NOMO-1 treated with DMSO at 0.1 percent for 48 hours (cell line): ENCODE results near the gene TSACC.
"Not testable (repeated sequence)": the region's sequence is repeated elsewhere in the genome, so short reads cannot be mapped to it uniquely, and the experiment has no call there.

Experiments
- DNase-seq: peaks from one replicate; lab custom pipeline; 2025; ENCODE audit not compliant: unreplicated experiment; lab: John Stamatoyannopoulos, UW

TSACC gene

GRCh38 chr1:156346035-156346434 is 7.7 kb downstream of the TSACC start:
- not testable (repeated sequence) for DNase-seq

GRCh38 chr1:156346636-156347035 is 8.3 kb downstream of the TSACC start:
- DNase-seq, result no peak

- DNase-seq, result no peak
Observed at GRCh38 chr1:156347331-156347730, 9.0 kb downstream of the TSACC start.

- not testable (repeated sequence) for DNase-seq
Observed at GRCh38 chr1:156352481-156352880, 14.2 kb downstream of the TSACC start.

- no peak for DNase-seq
Observed at GRCh38 chr1:156356262-156356874, 18.0 kb downstream of the TSACC start.

GRCh38 chr1:156356875-156357534 is 18.7 kb downstream of the TSACC start:
- DNase-seq, result peak; percentile 18

- DNase-seq, result no peak
Observed at GRCh38 chr1:156357977-156358376, 19.7 kb downstream of the TSACC start.

- no peak for DNase-seq
Observed at GRCh38 chr1:156358641-156359040, 20.3 kb downstream of the TSACC start.

- no peak for DNase-seq
Observed at GRCh38 chr1:156359249-156359648, 20.9 kb downstream of the TSACC start.

- DNase-seq, result no peak
Observed at GRCh38 chr1:156359973-156360372, 21.6 kb downstream of the TSACC start.

GRCh38 chr1:156360534-156360933 is 22.2 kb downstream of the TSACC start:
- DNase-seq, result no peak

- no peak for DNase-seq
Observed at GRCh38 chr1:156365754-156366153, 27.4 kb downstream of the TSACC start.

- no peak for DNase-seq
Observed at GRCh38 chr1:156366378-156367166, 28.2 kb downstream of the TSACC start.

GRCh38 chr1:156367383-156368156 is 29.2 kb downstream of the TSACC start:
- DNase-seq, result no peak

- DNase-seq, result no peak
Observed at GRCh38 chr1:156368157-156368658, 29.9 kb downstream of the TSACC start.

GRCh38 chr1:156368889-156369684 is 30.8 kb downstream of the TSACC start, which contains the start of gene RHBG:
Gene RHBG (plus strand): TSS chr1:156369211. CDS start chr1:156369250, 39 bp downstream.
- no peak for DNase-seq

- not testable (repeated sequence) for DNase-seq
Observed at GRCh38 chr1:156369685-156370286, 31.5 kb downstream of the TSACC start.

- peak; percentile 54 for DNase-seq
Observed at GRCh38 chr1:156371553-156372264, 33.4 kb downstream of the TSACC start.

- DNase-seq, result no peak
Observed at GRCh38 chr1:156372265-156372586, 33.9 kb downstream of the TSACC start.
